Left ventricle myocardium inferior (tissue), 1 donor: ENCODE results near the gene SPACA7. TPM values are rescaled to one million over a fixed set of nuclear protein-coding genes. Genes with fewer than 3 reads are reported as not detected.

Experiments used
- DNase-seq: peaks from one replicate; pipeline ENCODE4 v3.0.0-alpha.2; 2020
- H3K27ac ChIP-seq: fragments of 200-600 bp; replicated peaks from 2 replicates; pipeline ENCODE4 v1.8.0; 2021
- H3K27me3 ChIP-seq: fragments of 200-600 bp; 2 replicates; pipeline ENCODE4 v1.8.0; 2021; ENCODE audit warnings: low read depth
- H3K36me3 ChIP-seq: fragments of 200-600 bp; 2 replicates; pipeline ENCODE4 v1.8.0; 2021
- H3K4me1 ChIP-seq: fragments of 200-600 bp; 2 replicates; pipeline ENCODE4 v1.8.0; 2021
- H3K4me3 ChIP-seq: fragments of 200-600 bp; 2 replicates; pipeline ENCODE4 v1.8.0; 2021; ENCODE audit warnings: mild to moderate bottlenecking, moderate library complexity
- H3K9me3 ChIP-seq: fragments of 200-600 bp; replicated peaks from 2 replicates; pipeline ENCODE4 v1.8.0; 2021
- intact Hi-C: fragments of 100-400 bp; cut with micrococcal nuclease; formaldehyde crosslinking; loops from one replicate; pipeline ENCODE4 v1.11.0; 2022
- total RNA-seq: library from RNA; stranded (reverse); fragmentation: NEBNext Ultra II Directional; extraction: Animal tissue kit (Norgen Biotek cat#: 25700); gene quantifications from one replicate; pipeline ENCODE4 v1.2.1, GENCODE V29; 2021
- TF ChIP-seq, protein P1 (sequence below): fragments of 200-600 bp; IDR thresholded peaks from 2 replicates; pipeline ENCODE4 v1.8.0; 2021; ENCODE audit warnings: antibody characterized with exemption, mild to moderate bottlenecking, borderline replicate concordance
- donor health status: DM: no; HTN: yes; CAD: no; lungs with severe emphysema.

Gene SPACA7
- total RNA-seq, 1 donor from 2014 or later: not detected

DNA sequence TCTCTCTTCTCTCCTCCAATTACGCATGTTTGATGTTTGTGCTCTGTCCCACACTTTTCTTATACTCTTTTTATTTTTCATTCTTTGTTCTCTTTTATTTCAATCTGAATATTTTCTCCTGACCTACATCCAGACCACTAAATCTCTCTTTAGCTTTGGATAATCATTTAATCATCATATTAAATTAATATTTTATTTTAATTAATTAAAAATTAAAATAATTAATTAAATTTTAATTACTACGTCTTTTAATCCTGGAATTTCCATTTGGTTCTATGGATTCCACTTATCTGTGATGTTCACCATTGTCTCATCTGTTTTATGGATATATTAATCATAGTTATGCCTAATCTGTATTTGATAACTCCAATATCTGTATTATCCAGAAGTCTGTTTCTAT is 62.4 kb downstream of the SPACA7 start:
- Histone ChIP-seq H3K27me3 (peaks cover 78% of the 10 kb centered on the region), H3K36me3 (no peaks in the 10 kb centered on the region), H3K27ac (no peak overlapping the region), H3K9me3 (peaks cover 21% of the 10 kb centered on the region), H3K4me3 (no peak overlapping the region), H3K4me1 (peaks cover 1% of the 10 kb centered on the region)
- TF ChIP-seq, protein P1, sequence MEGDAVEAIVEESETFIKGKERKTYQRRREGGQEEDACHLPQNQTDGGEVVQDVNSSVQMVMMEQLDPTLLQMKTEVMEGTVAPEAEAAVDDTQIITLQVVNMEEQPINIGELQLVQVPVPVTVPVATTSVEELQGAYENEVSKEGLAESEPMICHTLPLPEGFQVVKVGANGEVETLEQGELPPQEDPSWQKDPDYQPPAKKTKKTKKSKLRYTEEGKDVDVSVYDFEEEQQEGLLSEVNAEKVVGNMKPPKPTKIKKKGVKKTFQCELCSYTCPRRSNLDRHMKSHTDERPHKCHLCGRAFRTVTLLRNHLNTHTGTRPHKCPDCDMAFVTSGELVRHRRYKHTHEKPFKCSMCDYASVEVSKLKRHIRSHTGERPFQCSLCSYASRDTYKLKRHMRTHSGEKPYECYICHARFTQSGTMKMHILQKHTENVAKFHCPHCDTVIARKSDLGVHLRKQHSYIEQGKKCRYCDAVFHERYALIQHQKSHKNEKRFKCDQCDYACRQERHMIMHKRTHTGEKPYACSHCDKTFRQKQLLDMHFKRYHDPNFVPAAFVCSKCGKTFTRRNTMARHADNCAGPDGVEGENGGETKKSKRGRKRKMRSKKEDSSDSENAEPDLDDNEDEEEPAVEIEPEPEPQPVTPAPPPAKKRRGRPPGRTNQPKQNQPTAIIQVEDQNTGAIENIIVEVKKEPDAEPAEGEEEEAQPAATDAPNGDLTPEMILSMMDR: no peak
- DNase-seq: no peak
- intact Hi-C loops: no loop called here

DNA sequence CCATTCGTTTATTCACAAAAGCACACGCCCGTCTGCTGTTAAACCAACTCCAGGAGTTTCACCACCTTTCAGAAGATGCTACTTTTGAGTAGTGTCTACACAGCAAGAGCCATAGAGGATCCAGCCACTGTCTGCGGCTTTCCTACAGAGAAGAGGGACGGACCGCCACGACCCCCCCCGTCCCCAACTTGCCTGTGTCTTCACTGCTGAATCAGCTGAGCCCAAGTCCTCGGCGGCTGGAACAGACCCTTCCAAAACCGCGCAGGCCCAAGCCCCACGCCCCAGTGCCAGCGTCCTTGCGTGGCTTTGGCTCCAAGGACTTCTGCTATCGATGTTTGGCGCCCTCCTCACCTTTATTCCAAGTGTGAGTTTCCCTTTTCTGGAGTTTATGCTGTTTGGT is 65.1 kb downstream of the SPACA7 start:
- intact Hi-C loops: loop anchor here (5.0 kb wide), 1 partner anchor 969 kb away; no protein-coding TSS in a partner anchor
- Histone ChIP-seq H3K36me3 (no peaks in the 10 kb centered on the region), H3K9me3 (peaks cover 21% of the 10 kb centered on the region), H3K4me3 (no peak overlapping the region), H3K27ac (no peak overlapping the region), H3K27me3 (peaks cover 81% of the 10 kb centered on the region), H3K4me1 (peaks cover 5% of the 10 kb centered on the region)
- TF ChIP-seq, protein P1: no peak
- no peak for DNase-seq

DNA sequence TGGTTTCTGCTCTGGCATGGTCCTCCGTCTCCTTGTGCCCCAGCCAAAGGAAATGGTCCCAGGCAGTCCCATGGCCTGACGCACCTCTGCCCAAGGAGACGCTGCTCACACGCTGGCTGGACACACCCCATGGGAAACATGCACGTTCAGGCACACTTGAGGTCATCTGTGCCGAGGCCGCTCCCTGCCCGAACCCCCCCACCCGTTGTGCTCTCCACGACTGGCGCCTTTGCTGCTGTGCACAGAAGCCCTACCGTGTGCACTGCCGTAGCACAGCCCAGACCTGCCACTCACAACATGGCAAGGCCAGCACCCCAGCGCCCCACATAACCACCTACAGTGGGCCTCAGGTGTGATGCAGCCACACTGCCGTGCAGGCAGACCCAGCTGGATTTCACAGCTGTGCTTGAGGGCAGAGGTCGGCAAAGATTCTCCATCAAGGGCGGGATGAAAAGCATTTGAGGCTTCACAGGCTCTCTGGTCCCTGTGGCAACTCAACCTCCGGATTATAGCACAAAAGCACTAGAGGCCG is 65.7 kb downstream of the SPACA7 start:
- Histone ChIP-seq H3K36me3 (no peaks in the 10 kb centered on the region), H3K4me3 (no peak overlapping the region), H3K4me1 (peaks cover 5% of the 10 kb centered on the region), H3K27me3 (peaks cover 81% of the 10 kb centered on the region), H3K9me3 (peaks cover 21% of the 10 kb centered on the region), H3K27ac (no peak overlapping the region)
- DNase-seq: no peak
- TF ChIP-seq, protein P1: no peak
- intact Hi-C loops: loop anchor here (5.0 kb wide), 1 partner anchor 970 kb away; no protein-coding TSS in a partner anchor

DNA sequence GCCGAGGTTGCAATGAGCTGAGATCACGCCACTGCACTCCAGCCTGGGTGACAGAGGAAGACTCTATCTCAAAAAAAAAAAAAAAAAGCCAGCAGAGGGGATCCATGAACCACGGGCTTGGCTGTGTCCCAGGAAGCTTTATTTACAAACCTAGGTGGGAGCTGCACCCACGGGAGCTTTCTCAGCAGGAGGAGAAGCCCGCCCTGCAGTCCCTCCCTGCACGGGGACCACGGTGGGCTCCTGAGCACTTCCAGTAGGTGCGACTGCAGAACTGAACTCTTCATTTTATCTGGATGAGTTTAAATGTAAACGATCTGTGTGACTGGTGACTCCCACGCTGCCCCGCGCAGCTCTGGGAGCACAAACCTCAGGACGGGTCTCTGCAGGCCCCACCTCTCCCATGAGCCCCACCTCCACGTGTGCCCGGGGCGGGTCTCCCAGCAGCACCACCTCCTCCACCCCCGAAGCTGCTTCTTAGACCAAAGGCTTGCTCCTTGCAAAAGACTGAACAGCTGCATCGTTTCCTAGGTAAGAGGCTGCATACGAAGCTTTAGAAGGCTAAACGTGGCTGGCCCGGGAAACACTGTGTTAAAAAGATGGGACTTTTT is 66.4 kb downstream of the SPACA7 start:
- no peak overlapping the region for H3K4me3 ChIP-seq
- peaks cover 87% of the 10 kb centered on the region for H3K27me3 ChIP-seq
- intact Hi-C loops: loop anchor here (5.0 kb wide), 1 partner anchor 970 kb away; no protein-coding TSS in a partner anchor
- DNase-seq: no peak
- peaks cover 5% of the 10 kb centered on the region for H3K4me1 ChIP-seq
- H3K27ac ChIP-seq: no peak overlapping the region
- TF ChIP-seq, protein P1: no peak
- no peaks in the 10 kb centered on the region for H3K36me3 ChIP-seq
- H3K9me3 ChIP-seq: peaks cover 18% of the 10 kb centered on the region

DNA sequence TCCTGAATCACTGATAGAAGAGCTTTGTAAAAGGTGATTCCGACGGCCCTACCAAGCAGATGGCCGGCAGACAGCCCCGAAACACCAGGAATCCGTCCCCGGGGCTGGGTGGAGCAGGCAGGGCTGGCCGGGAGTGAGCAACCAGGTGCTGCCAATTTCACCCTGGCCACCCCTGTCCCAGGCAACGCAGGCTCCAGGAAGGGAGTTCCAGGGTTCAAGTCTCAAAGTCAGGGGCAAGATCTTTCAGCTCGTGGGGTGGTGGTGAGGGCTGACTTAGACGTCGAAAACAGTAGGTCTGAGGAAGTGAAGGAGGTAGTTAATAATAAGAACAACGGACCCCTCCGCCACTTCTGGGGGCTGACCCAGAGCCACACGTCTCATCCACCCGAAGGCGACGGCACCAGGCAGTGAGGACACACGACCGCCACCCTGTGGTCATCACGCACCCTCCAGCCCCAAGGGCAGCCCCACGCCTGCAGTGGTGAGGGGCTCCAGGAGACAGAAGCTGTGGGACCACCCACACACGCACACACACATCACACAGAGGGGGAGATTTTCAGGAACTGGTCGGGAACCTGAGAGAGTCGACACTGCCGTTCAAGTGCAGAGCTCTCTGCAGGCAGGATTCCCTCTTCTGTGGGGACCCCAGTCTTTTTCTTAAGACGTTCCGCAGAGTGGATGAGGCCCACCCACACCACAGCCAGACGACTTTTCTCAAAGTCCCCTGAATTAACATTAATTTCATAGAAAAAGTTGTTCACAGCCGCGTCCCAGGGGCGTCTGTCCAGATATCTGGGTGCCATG is 67.2 kb downstream of the SPACA7 start:
- TF ChIP-seq, protein P1: no peak
- DNase-seq: no peak
- Histone ChIP-seq H3K27me3 (peaks cover 94% of the 10 kb centered on the region), H3K27ac (no peak overlapping the region), H3K4me3 (no peak overlapping the region), H3K36me3 (no peaks in the 10 kb centered on the region), H3K9me3 (peaks cover 10% of the 10 kb centered on the region), H3K4me1 (peaks cover 5% of the 10 kb centered on the region)
- intact Hi-C loops: loop anchor here (5.0 kb wide), 1 partner anchor 971 kb away; no protein-coding TSS in a partner anchor
